HG03575 (cell line): ENCODE data around the gene DSN1.
A peak's percentile ranks its signal among the peaks of the same experiment; 100 is the strongest.

ENCODE experiments used
- ATAC-seq: cut with Tn5 transposase; IDR thresholded peaks from one replicate; pipeline ENCODE4 v1.9.1; 2021; ENCODE audit not compliant: unreplicated experiment, insufficient number of reproducible peaks, low FRiP score; ENCODE audit errors: extremely low read depth

The DSN1 gene, protein sequence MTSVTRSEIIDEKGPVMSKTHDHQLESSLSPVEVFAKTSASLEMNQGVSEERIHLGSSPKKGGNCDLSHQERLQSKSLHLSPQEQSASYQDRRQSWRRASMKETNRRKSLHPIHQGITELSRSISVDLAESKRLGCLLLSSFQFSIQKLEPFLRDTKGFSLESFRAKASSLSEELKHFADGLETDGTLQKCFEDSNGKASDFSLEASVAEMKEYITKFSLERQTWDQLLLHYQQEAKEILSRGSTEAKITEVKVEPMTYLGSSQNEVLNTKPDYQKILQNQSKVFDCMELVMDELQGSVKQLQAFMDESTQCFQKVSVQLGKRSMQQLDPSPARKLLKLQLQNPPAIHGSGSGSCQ

DNA sequence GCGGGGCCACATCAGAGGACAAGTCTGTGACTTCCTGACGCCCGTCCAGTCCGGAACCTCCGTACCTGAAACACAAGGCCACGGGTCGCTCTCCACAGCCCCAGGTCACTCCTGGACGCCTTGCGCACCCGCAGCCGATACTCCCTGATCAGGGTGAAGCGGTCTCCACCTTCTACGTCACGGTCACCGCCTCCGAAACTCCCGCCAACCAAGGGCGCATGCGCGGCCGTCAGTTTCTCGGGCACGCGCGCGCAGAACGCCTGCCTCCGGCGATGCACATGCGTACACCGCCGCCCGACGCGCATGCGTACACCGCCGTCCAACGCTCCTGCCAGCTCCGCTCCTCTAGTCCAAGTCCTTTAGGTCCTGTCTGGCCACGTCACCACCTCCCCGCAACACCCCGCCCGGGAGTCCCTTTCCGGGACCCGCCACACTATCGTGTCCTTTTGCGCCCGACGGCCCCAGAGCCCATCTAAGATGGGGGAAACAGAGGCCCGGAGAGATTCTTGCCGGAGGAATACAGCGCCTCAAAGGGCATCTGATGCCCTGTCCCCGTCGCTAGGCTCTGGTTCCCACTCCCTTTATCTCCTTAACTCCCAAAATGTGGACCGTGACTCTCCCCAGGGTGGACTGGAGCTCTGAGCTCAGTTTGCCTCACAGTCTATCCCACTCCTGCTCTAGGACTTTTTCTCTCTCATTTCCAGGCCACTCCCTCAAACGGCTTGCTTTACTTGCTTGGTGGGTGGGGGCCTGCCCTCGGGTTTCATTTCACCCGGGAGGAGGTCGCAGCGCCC is at the start of gene DSN1:
Gene DSN1, minus strand, starts transcription at position 167 of the 794 bp plus-strand sequence. CDS start 2,305 bp downstream, outside the sequence.
- ATAC-seq: peak; percentile 41

DNA sequence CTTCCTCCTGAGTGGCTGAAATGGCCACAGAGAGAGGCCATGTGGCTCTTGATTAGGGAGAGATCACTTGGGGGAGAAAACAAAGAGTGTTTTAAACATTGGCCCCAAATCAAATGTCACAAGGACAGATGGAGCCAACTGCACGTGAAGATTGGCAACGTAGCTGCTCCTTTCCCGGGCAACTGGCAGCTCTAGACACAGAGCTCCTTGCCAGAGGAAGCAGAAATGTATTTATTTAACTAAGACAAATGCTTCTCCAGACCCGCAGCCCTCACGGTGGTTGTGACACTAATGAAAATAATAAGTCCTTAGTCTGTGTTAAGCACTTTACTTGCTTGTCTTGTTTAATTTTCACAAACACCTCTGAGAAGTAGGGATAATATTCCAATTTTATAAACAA is 49.6 kb upstream of the DSN1 start:
- no peak for ATAC-seq

DNA sequence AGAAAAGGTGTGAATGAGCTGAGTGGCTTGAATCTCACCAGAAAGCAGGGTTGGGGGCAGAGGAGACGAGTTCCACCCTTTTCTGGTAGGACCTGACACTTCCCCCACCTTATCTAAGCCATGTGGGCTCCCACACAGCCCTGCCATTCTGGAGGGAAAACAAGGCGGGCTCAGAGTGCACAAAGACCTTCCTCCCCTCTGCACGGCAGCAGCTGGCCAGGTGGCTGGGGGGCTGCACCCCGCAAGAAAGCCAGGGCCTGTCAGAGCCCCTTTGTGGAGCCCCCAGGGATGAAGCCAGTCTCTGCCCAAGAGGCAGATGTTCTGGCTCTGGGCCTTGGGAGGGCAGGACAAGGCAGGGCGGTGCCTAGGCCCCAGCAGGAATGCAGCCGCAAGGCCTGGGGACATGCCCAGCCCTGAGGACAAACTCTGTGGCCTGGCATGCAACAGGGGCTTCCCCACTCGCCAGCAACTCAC is 48.4 kb upstream of the DSN1 start:
- ATAC-seq: no peak

DNA sequence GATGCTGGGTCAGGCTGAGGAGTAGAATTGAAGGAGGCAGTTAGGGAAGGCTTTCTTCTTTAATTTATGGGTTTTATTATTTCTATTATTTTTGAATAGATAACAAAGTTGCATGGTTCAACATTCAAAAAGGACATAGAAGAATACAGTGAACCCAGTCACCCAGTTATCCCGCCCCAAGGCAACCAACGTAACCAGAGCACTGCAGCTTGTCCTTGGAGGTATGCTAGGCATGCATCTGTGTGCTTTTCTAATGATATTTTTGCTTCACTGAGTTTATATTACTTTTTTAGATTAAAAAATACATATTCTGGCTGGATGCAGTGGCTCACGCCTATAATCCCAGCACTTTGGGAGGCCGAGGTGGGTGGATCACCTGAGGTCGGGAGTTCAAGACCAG is 47.4 kb upstream of the DSN1 start:
- ATAC-seq: no peak

DNA sequence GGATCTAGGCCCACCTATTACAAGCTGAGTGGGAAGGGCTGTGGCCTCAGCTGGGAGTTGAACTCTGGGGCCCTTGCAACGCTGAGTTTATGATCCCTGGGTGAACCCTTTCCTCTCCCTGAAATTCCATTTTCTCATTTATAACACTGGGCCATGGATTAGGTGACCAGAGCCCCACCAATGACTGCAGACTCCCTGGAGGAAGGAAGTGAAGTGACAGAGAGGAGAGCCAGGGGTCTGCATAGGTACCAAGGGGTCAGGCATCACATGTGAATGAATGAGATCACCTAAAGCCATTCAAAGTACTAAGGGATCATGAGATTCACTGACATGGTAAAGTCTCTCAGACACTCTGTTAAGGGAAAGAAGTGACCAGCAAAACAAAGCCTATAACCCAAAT is 46.5 kb upstream of the DSN1 start:
- ATAC-seq: no peak

DNA sequence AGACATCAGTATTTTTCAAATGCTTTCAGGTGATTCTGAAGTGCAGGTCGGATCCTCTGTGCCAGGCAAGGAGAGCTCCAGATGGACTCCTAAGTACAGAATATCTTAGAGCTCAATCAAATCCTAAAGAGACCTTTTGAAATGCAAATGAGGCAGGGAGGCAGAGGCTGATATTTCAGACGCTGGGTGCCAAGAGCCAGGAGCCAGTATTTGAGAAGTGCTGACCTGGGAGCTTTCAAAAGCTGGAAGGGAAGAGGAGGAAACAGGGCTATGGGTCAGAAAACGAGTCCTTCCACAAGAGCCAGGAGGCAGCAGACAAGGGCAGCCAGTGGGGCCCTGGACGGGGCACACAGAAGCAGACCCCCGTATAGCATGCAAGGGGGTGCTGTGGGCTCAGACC is 46.1 kb upstream of the DSN1 start:
- no peak for ATAC-seq

DNA sequence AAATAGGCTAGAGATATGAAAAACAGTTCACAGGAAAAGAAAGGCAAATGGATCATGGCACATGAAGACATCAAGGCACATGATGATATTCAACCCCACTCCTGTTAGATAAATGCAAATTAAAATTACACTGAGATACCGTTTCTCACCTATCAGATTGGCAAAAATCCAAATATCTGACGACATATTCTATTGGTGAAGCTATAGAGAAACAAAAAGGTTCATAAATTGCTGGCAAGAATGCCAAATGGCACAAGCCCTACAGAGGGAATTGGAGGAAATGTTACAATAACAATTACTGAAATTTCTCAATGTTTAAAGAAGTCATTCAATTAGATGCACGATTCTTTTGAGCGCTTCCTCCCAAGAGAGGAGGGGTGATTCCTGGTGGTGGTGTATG is 45.3 kb upstream of the DSN1 start:
- ATAC-seq: no peak

DNA sequence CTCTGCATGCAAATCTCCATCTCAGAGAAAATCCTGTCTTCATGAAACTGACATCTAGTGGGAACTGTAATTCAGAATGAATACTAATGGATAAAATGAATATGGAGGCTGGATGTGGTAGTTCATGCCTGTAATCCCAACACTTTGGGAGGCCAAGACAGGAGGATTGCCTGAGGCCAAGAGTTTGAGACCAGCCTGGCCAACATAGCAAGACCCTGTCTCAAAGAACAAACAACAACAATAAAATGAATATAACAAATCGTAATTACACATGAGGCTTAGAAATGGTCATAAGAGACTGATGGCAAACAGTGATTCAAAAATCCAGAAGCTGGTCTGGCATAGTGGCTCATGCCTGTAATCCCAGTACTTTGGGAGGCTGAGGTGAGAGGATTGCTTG is 44.6 kb upstream of the DSN1 start:
- ATAC-seq: no peak

DNA sequence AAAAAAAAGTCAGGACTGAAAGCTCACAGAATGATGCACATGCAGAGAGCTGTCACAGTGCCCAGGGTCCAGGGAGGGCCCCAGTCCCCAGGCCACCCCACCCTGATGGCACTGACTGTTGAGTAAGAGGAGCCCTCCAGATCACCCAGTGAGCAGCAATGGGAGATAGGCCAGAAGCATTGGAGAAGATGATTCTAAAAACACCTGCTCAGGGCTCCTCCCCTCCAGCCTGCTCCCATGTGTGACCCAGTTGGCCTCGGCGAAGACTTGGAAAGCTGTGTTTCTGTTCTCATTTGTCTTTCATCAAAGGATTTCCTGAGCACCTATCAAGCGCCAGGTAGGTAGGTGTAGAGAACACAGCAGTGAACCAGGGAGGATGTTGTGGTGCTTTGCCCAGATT is 43.9 kb upstream of the DSN1 start:
- ATAC-seq: no peak

DNA sequence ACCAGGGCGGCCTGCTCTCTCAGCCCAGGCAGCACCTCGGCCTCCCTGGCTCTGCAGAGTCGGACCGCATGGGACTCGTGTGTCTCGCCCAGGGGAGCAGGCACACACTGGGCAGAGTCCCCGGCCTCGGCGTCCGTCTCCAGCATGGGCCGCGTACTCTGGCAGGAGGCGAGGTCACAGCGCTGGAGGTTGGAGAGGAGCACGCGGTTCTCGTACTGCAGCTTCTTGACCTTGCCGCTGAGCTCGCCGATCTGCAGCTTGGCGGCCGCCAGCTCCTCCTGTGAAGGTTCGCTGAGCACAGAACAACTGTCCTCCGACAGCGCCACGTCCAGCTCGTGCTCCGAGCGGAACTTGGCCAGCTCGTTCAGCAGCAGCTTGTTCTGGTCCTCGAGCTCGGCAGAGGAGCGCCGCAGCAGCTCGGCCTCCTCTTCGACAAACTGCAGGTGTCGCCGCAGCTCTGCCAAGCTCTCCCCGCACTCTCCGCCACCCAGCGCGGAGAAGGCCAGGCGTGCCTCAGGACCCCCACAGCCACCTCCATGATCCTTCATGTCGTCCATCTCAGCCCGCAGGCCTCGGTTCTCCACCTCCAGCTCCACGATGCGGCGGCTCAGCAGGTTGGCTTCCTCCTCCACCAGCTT is 42.0 kb upstream of the DSN1 start:
- no peak for ATAC-seq

DNA sequence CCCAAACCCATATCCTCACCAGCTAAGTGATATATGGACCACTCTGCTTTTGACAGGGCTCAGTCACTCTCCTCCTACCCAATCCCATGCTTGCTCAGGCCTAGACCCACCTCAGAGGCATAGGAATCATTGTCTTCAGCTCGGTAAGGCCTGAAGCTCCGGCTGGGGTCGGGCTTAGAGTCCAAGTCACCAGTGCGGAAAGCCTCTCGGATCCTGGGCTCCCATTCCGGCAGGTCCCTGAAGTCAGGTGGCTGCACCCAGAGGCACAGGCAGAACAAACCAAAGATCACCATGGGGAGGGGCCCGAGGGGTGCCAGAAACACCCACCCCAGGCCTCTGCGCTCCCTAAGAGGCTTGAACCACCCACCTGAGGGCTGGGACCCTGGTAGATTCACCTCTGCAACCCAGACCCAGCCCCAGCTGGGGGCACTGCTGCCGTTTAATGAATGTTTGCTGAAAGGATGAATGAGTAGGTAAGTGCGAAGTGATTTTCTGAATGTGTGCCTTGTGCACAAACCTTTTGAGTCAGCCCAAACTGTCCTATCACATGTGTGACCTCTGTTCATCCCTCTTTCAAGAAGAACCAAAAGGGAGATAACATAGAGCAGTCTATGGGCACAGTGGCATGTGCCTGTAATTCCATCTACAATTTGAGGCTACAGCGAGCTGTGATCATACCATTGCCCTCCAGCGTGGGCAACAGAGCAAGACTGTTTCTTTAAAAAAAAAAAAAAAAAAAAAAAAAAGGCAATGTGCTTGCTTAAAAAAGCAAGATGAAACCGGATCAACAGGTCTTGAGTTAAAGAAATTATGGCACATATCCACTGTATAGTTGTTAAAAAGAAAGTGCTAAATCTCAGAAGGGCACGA is 39.3 kb upstream of the DSN1 start:
- no peak for ATAC-seq

DNA sequence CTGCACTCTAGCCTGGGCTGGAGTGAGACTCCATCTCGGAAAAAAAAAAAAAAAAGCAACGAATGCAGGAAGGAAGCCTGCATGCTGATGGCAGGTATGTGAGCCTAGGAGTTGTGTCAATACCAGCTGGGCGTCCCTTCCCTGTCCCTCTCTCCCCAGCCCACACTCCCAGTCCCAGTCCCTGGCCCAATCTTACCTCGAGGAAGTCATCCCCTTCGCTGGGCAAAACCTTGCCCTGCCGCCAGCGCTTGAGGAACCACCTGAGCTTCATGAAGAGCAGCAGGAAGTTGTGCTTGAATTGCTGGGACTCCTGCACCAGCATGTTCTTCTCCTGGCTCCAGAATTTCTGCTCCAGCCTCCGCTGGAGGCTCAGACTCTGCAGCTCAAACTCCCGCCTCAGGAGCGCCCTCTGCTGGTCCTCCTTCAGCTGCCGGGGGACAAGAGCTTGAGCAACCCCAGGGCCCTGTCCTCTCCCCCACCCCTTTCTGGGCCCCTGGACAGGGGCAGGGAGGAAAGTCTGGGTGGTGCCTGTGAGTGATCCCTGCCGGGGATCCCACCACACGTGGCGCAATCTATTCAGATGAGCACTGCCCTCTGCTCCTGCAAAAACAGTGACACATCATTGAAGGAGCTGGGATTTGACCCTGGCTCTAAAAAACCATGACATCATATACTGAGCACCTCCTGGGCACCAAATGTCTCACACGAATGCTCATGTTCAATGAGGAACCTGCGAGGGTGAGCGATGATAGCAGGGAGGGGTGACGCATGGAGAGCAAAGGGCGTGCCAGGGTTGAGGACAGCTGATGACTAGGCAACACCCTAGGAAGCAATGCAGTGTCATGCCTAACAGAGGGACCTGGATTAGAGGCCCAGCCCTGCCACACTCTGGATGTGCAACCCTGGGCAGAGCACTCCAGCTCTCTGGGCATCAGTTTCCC is 35.0 kb upstream of the DSN1 start:
- ATAC-seq: no peak

DNA sequence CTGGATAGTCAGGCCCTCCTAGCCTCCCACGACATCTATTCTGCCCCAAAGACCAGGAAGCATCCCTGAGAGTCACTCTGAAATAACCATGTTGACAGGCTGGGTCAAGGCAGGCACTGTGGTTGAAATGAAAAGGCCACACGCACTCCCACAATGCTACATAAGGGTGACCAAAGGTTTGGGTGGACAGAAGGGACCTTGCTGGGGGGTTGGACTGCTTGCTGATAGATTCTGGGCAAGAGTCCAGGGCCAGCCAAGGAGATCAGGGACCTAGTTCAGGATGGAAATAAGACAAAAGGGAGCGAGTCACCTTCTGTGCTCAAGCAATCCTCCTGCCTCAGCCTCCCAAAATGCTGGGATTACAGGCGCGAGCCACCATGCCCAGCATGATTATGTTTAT is 32.5 kb upstream of the DSN1 start:
- no peak for ATAC-seq

DNA sequence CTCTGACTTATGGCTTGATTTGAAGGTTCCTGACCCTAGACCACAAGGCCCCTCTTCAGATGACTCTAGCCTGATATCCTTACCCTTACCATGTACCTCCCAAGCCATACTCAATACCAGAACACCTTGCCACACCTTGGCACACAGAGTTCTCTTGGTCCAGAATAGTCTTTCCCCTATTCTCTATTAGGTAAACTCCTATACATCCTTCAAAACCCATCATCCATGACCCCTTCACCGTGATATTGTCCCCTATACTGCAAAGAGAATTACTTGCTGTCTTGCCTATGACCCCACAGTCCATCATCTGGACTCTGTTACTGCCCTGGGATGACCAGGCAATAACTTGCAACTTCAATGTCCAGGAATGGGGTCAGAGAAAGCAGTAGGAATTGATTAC is 31.8 kb upstream of the DSN1 start:
- ATAC-seq: no peak

DNA sequence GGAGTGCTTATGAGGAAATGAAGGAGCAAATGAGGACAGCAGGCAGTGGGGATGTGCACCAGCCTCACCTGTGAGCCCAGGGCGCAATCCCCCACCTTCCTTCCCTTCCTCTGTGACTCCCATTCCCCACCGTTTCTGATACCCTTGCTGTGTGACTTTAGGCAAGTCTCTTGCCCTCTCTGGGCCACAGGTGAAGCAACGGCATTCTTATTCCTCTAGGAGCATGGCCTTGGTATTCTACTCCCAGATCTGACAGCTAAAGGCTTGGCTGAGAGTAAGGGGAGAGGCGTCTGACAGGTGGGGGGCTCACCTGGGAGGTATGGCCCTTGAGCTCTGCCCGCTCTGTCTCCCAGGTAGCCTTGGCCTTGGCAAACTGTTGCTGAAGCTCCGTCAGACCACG is 30.9 kb upstream of the DSN1 start:
- ATAC-seq: no peak

DNA sequence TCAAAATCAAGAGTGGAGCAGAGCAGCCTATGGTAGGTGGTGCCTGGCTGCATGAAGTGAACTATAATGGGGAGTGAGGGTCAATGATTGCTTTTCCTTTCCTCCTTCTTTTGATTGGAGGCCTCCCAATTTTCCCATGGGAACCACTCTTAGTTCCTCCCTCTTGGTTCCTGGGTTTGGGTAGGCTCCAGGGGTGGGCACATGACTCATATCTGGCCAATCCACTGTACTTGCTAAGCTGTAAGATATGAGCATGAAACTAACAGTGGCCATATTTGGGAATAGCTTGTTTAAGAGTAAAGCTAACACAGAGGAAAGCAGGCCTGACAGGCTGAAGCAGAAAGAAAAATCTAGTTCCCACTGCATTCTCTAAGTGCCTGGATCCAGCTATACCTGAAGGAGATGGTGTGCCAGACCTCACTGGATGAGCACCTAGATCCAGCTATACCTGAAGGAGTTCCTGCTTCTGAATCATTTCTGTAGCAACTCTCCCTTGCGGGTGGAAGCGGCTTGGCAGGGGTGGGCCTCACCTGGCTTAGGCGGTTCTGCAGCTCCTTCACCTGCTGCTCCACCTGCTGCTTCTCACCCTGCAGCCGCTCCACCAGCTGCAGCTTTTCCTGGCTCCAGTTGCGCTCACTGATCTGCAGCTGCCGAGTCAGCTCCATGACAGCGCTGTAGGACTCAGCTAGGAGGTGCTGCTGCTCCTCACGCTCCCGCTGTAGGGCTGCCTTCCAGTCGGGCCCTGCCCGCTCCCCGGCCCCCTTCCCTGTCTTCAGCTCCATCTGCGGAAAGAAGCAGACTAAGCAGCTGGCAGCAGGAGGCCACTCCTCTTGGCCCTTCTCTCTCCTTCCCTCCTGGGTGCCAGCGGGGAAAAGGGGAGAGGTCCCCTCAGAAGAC is 29.0 kb upstream of the DSN1 start:
- no peak for ATAC-seq

DNA sequence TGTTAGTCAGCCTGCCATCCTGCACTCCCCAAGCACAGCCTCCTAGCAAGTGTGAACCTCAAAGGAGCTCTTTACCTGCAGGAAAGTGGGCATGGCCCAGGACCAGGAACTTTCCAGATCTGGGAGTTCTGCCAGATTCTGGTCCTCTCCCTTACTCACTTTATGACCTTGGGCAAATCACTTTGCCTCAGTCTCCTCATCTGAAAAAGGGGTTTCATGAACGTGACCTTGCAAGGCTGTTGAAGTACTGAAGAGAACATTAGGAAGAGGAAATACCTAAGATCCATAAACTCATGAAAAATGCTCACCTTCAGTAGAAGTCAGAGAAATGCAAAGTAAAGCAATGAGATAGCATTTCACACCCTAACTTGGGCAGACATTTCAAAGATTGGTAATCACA is 26.8 kb upstream of the DSN1 start:
- no peak for ATAC-seq
